Mucosa of descending colon (tissue), 3 donors: Measurements from ENCODE around the gene LZTR1. TPM values are rescaled to one million over a fixed set of nuclear protein-coding genes. Genes with fewer than 3 reads are reported as not detected.
A peak's percentile ranks its signal among the peaks of the same experiment; 100 is the strongest.
"Not testable (repeated sequence)": the region's sequence is repeated elsewhere in the genome, so short reads cannot be mapped to it uniquely, and the experiment has no call there.

ENCODE experiments used
- ATAC-seq: fragments of 200-7000 bp; cut with Tn5 transposase; one replicate; pipeline ENCODE4 v1.9.1; 2020; ENCODE audit warnings: mild to moderate bottlenecking, moderate library complexity
- DNase-seq, 3 donors: peaks; one replicate each; pipeline ENCODE4 v3.0.0-alpha.2; 2020
- H3K36me3 ChIP-seq: fragments of 200-600 bp; one replicate; pipeline ENCODE4 v1.8.0; 2021; ENCODE audit warnings: low read depth, mild to moderate bottlenecking
- H3K4me1 ChIP-seq: fragments of 200-600 bp; one replicate; pipeline ENCODE4 v1.8.0; 2021; ENCODE audit warnings: low read depth, mild to moderate bottlenecking
- H3K4me3 ChIP-seq: fragments of 200-600 bp; one replicate; pipeline ENCODE4 v1.8.0; 2021; ENCODE audit warnings: mild to moderate bottlenecking
- H3K9me3 ChIP-seq: fragments of 200-600 bp; one replicate; pipeline ENCODE4 v1.8.0; 2021; ENCODE audit warnings: mild to moderate bottlenecking
- CTCF ChIP-seq: fragments of 200-600 bp; IDR thresholded peaks from one replicate; pipeline ENCODE4 v1.8.0; 2022; ENCODE audit warnings: antibody characterized with exemption, mild to moderate bottlenecking
- intact Hi-C, 2 donors: fragments of 100-400 bp; cut with DNase I in 1 of 2; cut with micrococcal nuclease in 1 of 2; formaldehyde crosslinking; loops; one replicate each; pipeline versions ENCODE4 v1.11.0 to v1.11.1; 2022; cut with DNase I, micrococcal nuclease
- total RNA-seq, 3 donors: library from RNA; stranded (reverse); fragmentation: NEBNext Ultra II Directional in 2 of 3; extraction: Animal tissue kit (Norgen Biotek cat#: 25700) in 2 of 3; gene quantifications; one replicate each; pipeline versions ENCODE4 v1.2.1 to v1.2.4, GENCODE V29; 2021 to 2023
- donor health status: DM: no; HTN: no; CAD: no; lungs with moderate emphysema.
- donor health status: DM: no; HTN: no; CAD: no.
- donor health status: DM: no; HTN: yes; CAD: no.

Gene LZTR1
- total RNA-seq, 3 donors from 2014 or later: 42.9 to 71.3 (median 43.6) TPM

- no peaks in the 10 kb centered on the region for H3K9me3 ChIP-seq
- DNase-seq (no peak), ATAC-seq (no peak)
- intact Hi-C loops: no loop called here
- H3K4me1 ChIP-seq: peaks cover 8% of the 10 kb centered on the region
- no peak for TF ChIP-seq CTCF
- no peak overlapping the region for H3K4me3 ChIP-seq
- H3K36me3 ChIP-seq: no peaks in the 10 kb centered on the region
Observed at GRCh38 chr22:21032868-21033688, 51.0 kb downstream of the LZTR1 start.

GRCh38 chr22:21033895-21034294 lies 51.8 kb downstream of the LZTR1 start:
- H3K9me3 ChIP-seq: no peaks in the 10 kb centered on the region
- intact Hi-C loops: no loop called here
- ATAC-seq (no peak), DNase-seq (no peak)
- H3K36me3 ChIP-seq: no peaks in the 10 kb centered on the region
- no peak overlapping the region for H3K4me3 ChIP-seq
- H3K4me1 ChIP-seq: peaks cover 8% of the 10 kb centered on the region
- TF ChIP-seq CTCF: no peak

GRCh38 chr22:21034989-21035388 lies 52.9 kb downstream of the LZTR1 start:
- Histone ChIP-seq H3K4me3 (no peak overlapping the region), H3K4me1 (peaks cover 8% of the 10 kb centered on the region), H3K9me3 (no peaks in the 10 kb centered on the region), H3K36me3 (no peaks in the 10 kb centered on the region)
- no peak for TF ChIP-seq CTCF
- intact Hi-C loops: no loop called here
- ATAC-seq (no peak), DNase-seq (no peak)

GRCh38 chr22:21038405-21038804 lies 56.3 kb downstream of the LZTR1 start:
- Histone ChIP-seq H3K4me3 (no peak overlapping the region), H3K36me3 (no peaks in the 10 kb centered on the region), H3K4me1 (peaks cover 3% of the 10 kb centered on the region), H3K9me3 (no peaks in the 10 kb centered on the region)
- no peak for TF ChIP-seq CTCF
- no peak for ATAC-seq
- peak in 1 of 3 donors; percentile 2 for DNase-seq
- intact Hi-C loops: no loop called here

GRCh38 chr22:21039158-21039557 lies 57.1 kb downstream of the LZTR1 start:
- intact Hi-C loops, H3K36me3 ChIP-seq, H3K4me1 ChIP-seq, DNase-seq, ATAC-seq, H3K9me3 ChIP-seq, H3K4me3 ChIP-seq: not testable (repeated sequence)

GRCh38 chr22:21041937-21042336 lies 59.8 kb downstream of the LZTR1 start:
- no peaks in the 10 kb centered on the region for H3K9me3 ChIP-seq
- ATAC-seq (no peak), DNase-seq (no peak)
- intact Hi-C loops: no loop called here
- H3K4me1 ChIP-seq: peaks cover 15% of the 10 kb centered on the region
- no peak for TF ChIP-seq CTCF
- H3K4me3 ChIP-seq: no peak overlapping the region
- no peaks in the 10 kb centered on the region for H3K36me3 ChIP-seq
